Spinal cord (tissue), 10 donors: ENCODE measurements around the gene RAB1B. TPM values are rescaled to one million over a fixed set of nuclear protein-coding genes. Genes with fewer than 3 reads are reported as not detected.

ENCODE experiments used
- DNase-seq, 6 donors: peaks; one replicate each; pipeline versions ENCODE4 v3.0.0 to v3.0.0-alpha.2; 2013 to 2015; ENCODE audit warnings: low spot score in 6 of 6, low read depth in 4 of 6
- H3K27ac ChIP-seq: one replicate; pipeline ENCODE4 v1.5.1; 2013; ENCODE audit warnings: low read depth, low read length, control low read depth
- H3K27me3 ChIP-seq: one replicate; pipeline ENCODE4 v1.6.1; 2013; ENCODE audit warnings: low read length; ENCODE audit not compliant: control insufficient read depth, insufficient read depth
- H3K36me3 ChIP-seq: one replicate; pipeline ENCODE4 v1.6.1; 2013; ENCODE audit warnings: low read length; ENCODE audit not compliant: control insufficient read depth, insufficient read depth
- H3K4me1 ChIP-seq: one replicate; pipeline ENCODE4 v1.6.1; 2013; ENCODE audit warnings: low read length; ENCODE audit not compliant: control insufficient read depth, insufficient read depth
- H3K4me3 ChIP-seq: one replicate; pipeline ENCODE4 v1.5.1; 2013; ENCODE audit warnings: low read depth, low read length, control low read depth
- H3K9me3 ChIP-seq: one replicate; pipeline ENCODE4 v1.6.1; 2013; ENCODE audit warnings: low read length; ENCODE audit not compliant: control insufficient read depth, insufficient read depth
- WGBS: methylation state at CpG from one replicate; pipeline ENCODE4 v1.1.5; 2013; ENCODE audit warnings: missing lambda C conversion rate; ENCODE audit not compliant: insufficient coverage; 5-methylcytosine and 5-hydroxymethylcytosine counted together
- polyA plus RNA-seq, 2 donors: library from polyadenylated mRNA; unstranded; fragments of 120-200 nt; gene quantifications; one replicate each; pipeline ENCODE4 v1.2.1, GENCODE V29; 2013; ENCODE audit not compliant: insufficient read length in 2 of 2
- total RNA-seq, 2 donors: library from RNA; depleted of rRNA in 1 of 2; stranded (reverse); fragments of 120-200 nt in 1 of 2; fragments of >200 nt in 1 of 2; gene quantifications; one replicate each; pipeline versions ENCODE4 v1.2.3 to v1.2.4, GENCODE V29; 2013 to 2014
- donor health status: healthy.

The RAB1B gene
- total and polyA plus RNA-seq, 4 donors, result 43.3 to 154 (median 132) TPM

- H3K4me1 ChIP-seq, result peaks cover 60% of the 10 kb centered on the region
- no peak overlapping the region for H3K4me3 ChIP-seq
- WGBS, result 66% methylated on average over 7 of the region's 10 CpGs
- H3K9me3 ChIP-seq, result no peaks in the 10 kb centered on the region
- H3K36me3 ChIP-seq, result peaks cover 48% of the 10 kb centered on the region
- H3K27ac ChIP-seq, result no peak overlapping the region
- H3K27me3 ChIP-seq, result peaks cover 3% of the 10 kb centered on the region
- DNase-seq, result no peak
These were observed 18.9 kb downstream of the RAB1B start for GRCh38 chr11:66287211-66287888.

- Histone ChIP-seq H3K4me1 (peaks cover 60% of the 10 kb centered on the region), H3K4me3 (peak overlapping the region; percentile 90), H3K27ac (peak overlapping the region; percentile 99), H3K9me3 (no peaks in the 10 kb centered on the region), H3K36me3 (peaks cover 41% of the 10 kb centered on the region), H3K27me3 (peaks cover 10% of the 10 kb centered on the region)
- DNase-seq, result peak in 1 of 6 donors; percentile 64
- 34% methylated on average over 18 of the region's 20 CpGs for WGBS
These were observed 19.6 kb downstream of the RAB1B start for GRCh38 chr11:66287889-66288670.

DNA sequence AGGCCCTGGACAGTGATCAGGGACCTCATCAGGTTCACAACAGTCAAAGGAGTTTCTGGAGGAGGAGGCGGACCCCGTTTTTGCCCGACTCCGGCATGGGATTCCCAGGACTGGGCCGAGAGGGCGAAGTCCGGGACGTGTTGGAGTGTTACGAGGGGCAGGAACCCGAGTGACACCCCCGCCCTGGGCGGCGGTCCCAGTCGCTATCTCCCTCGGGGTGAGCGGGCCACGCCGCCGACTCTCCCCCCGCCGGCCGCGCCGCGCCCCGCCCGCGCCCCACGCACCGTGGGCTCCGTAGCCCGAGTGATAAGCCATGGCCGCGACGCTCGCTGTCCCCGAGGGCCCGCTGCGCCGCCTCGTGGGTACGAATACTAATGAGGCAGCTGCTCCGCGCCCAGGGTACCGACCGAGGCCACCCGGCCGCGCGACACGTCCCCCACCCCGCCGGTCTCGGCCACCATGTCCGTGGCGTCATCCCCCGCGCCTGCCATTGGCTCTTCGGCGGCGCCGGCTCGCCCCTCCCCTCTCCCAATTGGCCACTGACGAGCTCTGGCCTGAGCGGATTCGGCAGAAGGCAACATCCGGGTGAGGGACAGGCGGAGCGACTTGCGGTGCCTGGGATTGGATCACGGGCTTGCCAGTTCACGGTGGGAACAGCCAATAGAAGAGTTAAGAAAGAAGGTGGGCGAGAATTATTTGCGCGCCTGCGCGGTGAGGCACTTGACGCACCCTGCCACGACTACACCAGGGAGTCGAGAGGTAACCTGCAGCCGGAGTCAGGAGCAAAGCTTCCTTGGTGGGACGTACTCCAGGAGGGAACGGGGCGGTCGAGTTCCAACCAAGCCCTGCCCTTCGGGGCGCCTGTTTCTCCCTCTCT, 20.5 kb downstream of the RAB1B start, which contains the start of gene YIF1A:
YIF1A (minus strand) TSS at position 473 of the 877 bp plus-strand sequence; CDS start at position 315, 158 bp downstream.
- Histone ChIP-seq H3K27ac (peak within 1 kb of the TSS; percentile 99), H3K4me3 (peak within 1 kb of the TSS; percentile 97), H3K9me3 (no peaks in the 10 kb centered on the region), H3K4me1 (peaks cover 56% of the 10 kb centered on the region), H3K36me3 (peaks cover 34% of the 10 kb centered on the region), H3K27me3 (peaks cover 13% of the 10 kb centered on the region)
- peak; percentile 93 to 100 (median 98) for DNase-seq
- WGBS, result under 1% methylated on average over 86 of the region's 87 CpGs

DNA sequence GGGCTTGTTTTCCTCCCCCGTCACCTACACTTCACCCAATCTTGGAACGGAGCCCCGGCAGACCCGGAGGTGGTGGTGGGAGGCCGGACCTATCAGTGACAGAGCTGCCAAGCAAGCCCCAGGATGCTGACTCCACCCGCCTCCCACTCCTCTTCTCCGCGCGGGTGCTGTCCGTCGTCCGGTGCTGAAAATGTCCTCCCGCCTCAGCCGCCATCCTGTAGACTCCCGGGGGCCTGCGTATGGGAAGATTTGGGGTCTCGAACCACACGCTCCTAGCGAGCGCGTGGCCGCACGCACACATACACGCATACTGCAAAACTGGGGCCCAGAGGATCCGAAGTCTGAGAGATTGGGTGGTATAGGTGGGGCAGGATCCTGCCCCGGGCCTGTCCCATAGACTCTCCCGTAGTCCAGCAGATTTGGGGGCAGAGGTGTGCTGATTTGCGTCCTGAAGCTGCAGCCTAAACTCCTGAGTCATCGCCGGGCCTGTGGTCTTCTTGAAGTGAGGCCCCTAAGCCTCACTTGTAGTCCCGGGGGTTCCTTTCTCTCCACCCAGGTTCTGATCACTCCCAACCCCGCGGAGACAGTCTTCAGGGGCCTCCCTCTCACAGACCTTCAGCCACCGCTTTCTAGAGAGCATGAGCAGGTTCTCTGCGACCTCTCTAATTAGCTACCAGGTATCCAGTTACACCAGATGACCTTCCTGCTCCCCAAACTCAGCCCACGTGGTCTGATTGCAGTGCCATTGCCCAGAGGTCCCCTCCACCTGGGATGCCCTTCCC, 21.3 kb downstream of the RAB1B start:
- Histone ChIP-seq H3K36me3 (peaks cover 34% of the 10 kb centered on the region), H3K27me3 (peaks cover 13% of the 10 kb centered on the region), H3K9me3 (no peaks in the 10 kb centered on the region), H3K4me1 (peaks cover 54% of the 10 kb centered on the region), H3K27ac (peak overlapping the region; percentile 99), H3K4me3 (peak overlapping the region; percentile 97)
- DNase-seq, result no peak
- WGBS, result 11% methylated on average over 34 of the region's 36 CpGs

- Histone ChIP-seq H3K4me1 (peaks cover 54% of the 10 kb centered on the region), H3K9me3 (no peaks in the 10 kb centered on the region), H3K36me3 (peaks cover 34% of the 10 kb centered on the region), H3K27ac (peak overlapping the region; percentile 99), H3K27me3 (peaks cover 13% of the 10 kb centered on the region), H3K4me3 (peak overlapping the region; percentile 97)
- whole genome bisulfite sequencing, result 100% methylated on average over 1 of the region's 2 CpGs
- no peak for DNase-seq
These were observed 21.8 kb downstream of the RAB1B start for GRCh38 chr11:66290330-66290621.

DNA sequence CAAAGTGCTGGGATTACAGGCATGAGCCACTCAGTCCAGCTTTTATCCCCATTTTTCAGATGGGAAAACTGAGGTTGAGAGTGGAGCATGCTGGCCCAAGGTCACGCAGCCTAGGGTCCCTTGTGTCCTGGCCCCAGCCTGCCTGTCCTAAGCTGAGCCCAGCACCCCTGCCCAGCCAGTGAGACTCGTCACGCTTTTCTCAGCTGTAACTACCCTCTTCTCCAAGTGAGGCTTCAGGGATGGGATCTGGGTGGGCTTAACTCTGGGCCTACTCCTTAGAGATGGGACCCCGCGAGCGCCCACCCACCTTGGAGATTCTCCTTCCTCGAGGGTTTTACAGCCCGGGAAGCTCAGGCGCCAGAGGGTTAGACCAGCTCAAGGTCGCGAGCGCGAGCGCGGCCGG, 22.9 kb downstream of the RAB1B start:
- Histone ChIP-seq H3K27me3 (peaks cover 13% of the 10 kb centered on the region), H3K4me1 (peaks cover 54% of the 10 kb centered on the region), H3K27ac (no peak overlapping the region), H3K36me3 (peaks cover 34% of the 10 kb centered on the region), H3K9me3 (no peaks in the 10 kb centered on the region), H3K4me3 (peak overlapping the region; percentile 35)
- peak in 1 of 6 donors; percentile 32 for DNase-seq
- 9% methylated on average over 16 of the region's 16 CpGs for WGBS

- DNase-seq, result peak in 2 of 6 donors; percentile 47 to 52
- H3K4me3 ChIP-seq, result peak within 1 kb of the TSS; percentile 46
- peak within 1 kb of the TSS; percentile 33 for H3K27ac ChIP-seq
- H3K36me3 ChIP-seq, result peaks cover 34% of the 10 kb centered on the region
- under 1% methylated on average over 95 of the region's 95 CpGs for WGBS
- no peaks in the 10 kb centered on the region for H3K9me3 ChIP-seq
- H3K4me1 ChIP-seq, result peaks cover 51% of the 10 kb centered on the region
- peaks cover 13% of the 10 kb centered on the region for H3K27me3 ChIP-seq
These were observed 23.5 kb downstream of the RAB1B start, which contains the start of gene TMEM151A for GRCh38 chr11:66291706-66292542. TSS of gene TMEM151A (plus strand) at chr11:66291894. CDS start at chr11:66292014, 120 bp downstream.

DNA sequence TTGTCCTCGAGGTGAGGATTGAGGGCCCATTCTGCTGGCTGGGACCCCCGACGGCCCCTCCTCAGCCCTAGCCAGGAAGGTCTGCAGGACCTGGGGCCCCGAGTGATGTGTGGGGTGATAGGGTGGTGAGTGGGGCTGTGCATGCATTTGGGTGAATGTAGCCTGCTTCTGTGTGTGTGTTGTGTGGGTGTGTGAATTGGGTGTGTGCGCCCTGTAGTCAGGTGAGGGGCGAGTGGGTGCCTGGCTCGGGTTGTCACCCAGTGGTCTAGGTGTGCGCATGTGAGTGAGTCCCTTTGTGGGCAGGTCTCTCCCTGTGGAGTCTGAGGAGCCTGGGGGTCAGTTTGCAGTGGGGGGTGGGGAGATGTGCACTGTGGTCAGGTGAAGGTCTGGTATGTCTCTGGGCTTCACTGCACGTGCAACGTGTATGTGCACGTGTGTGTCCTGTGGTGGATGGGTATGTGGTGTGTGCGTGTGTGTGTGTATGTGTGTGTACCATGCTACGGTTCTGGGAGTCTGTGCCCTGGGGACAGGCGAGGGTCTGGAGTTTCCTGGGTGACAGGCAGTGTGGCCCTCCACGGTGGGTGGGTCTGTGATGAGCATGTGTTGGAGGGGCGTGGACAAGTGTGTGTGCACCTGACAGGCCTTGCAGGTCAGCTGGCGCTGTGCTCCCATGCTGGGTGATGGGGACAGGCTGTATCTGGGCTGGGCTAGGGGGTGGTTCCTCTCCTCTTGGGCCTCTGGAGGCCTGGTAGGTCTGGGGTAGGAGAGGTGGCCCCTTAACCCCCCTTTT, 24.3 kb downstream of the RAB1B start:
- H3K27me3 ChIP-seq, result peaks cover 13% of the 10 kb centered on the region
- peak overlapping the region; percentile 46 for H3K4me3 ChIP-seq
- 58% methylated on average over 17 of the region's 17 CpGs for WGBS
- no peak overlapping the region for H3K27ac ChIP-seq
- H3K36me3 ChIP-seq, result peaks cover 31% of the 10 kb centered on the region
- DNase-seq, result no peak
- H3K9me3 ChIP-seq, result no peaks in the 10 kb centered on the region
- H3K4me1 ChIP-seq, result peaks cover 44% of the 10 kb centered on the region
